HEK293 (cell line): ENCODE data around the gene GPR17.

Experiments
- CTCF ChIA-PET: fragments of 350-600 bp; formaldehyde crosslinking; extraction: SDS; loops from one replicate; lab custom pipeline; 2021; ENCODE audit warnings: antibody characterized with exemption; lab: Yijun Ruan, JAX
- POLR2A ChIA-PET: fragments of 300-600 bp; formaldehyde crosslinking; extraction: SDS; loops from one replicate; lab custom pipeline; 2020; ENCODE audit warnings: antibody characterized with exemption, inconsistent platforms; lab: Yijun Ruan, JAX
- H3K27ac ChIP-seq: fragments of 200-500 bp; sonication (Bioruptor generic); 2 replicates; pipeline ENCODE4 v1.5.1; 2014; ENCODE audit warnings: low read depth, low read length, control low read depth, inconsistent platforms; ENCODE audit errors: extremely low read depth
- H3K36me3 ChIP-seq, 2 experiments: fragments of 200-500 bp in 1 of 2; sonication (Bioruptor generic) in 1 of 2; 1 replicate in 1 of 2; 2 replicates in 1 of 2; pipeline ENCODE4 v1.5.1; 2014 to 2017; ENCODE audit warnings: inconsistent platforms in 2 of 2, low read length in 2 of 2; ENCODE audit not compliant: control insufficient read depth in 2 of 2, insufficient read depth in 1 of 2
- H3K4me1 ChIP-seq: fragments of 200-500 bp; sonication (Bioruptor generic); 2 replicates; pipeline ENCODE4 v1.5.1; 2014; ENCODE audit warnings: mild to moderate bottlenecking, low read length, inconsistent platforms; ENCODE audit not compliant: control insufficient read depth, insufficient read depth
- H3K4me3 ChIP-seq: 2 replicates; pipeline ENCODE4 v1.5.1; 2011; ENCODE audit warnings: low read depth, mild to moderate bottlenecking, control low read depth, low read length, moderate library complexity
- H3K9me3 ChIP-seq: fragments of 200-500 bp; sonication (Bioruptor generic); 2 replicates; pipeline ENCODE4 v1.5.1; 2014; ENCODE audit warnings: low read depth, low read length, inconsistent platforms; ENCODE audit not compliant: control insufficient read depth, insufficient read depth
- KLF16 ChIP-seq: fragments of 450-650 bp; formaldehyde crosslinking; IDR thresholded peaks from 2 replicates; pipeline ENCODE4 v1.5.1; 2017; ENCODE audit warnings: missing biosample characterization, missing genetic modification characterization
- TCF7L2 ChIP-seq: IDR thresholded peaks from 2 replicates; pipeline ENCODE4 v1.6.1; 2011; ENCODE audit warnings: low read depth, mild to moderate bottlenecking, inconsistent platforms, low read length, moderate library complexity, borderline replicate concordance
- ZBTB1 ChIP-seq: fragments of 450-650 bp; formaldehyde crosslinking; IDR thresholded peaks from 2 replicates; pipeline ENCODE4 v1.5.1; 2016; ENCODE audit warnings: missing biosample characterization, missing genetic modification characterization
- ZBTB7A ChIP-seq: fragments of 450-650 bp; formaldehyde crosslinking; IDR thresholded peaks from 2 replicates; pipeline ENCODE4 v1.5.1; 2016; ENCODE audit warnings: low read depth, missing biosample characterization, missing genetic modification characterization
- ZNF10 ChIP-seq: fragments of 450-650 bp; formaldehyde crosslinking; IDR thresholded peaks from 2 replicates; pipeline ENCODE4 v1.5.1; 2017; ENCODE audit warnings: missing biosample characterization, missing genetic modification characterization
- ZNF155 ChIP-seq: fragments of 450-650 bp; formaldehyde crosslinking; IDR thresholded peaks from 2 replicates; pipeline ENCODE4 v1.5.1; 2016; ENCODE audit warnings: missing biosample characterization, missing genetic modification characterization
- ZNF24 ChIP-seq: fragments of 450-650 bp; formaldehyde crosslinking; IDR thresholded peaks from 2 replicates; pipeline ENCODE4 v1.5.1; 2016; ENCODE audit warnings: missing biosample characterization, missing genetic modification characterization
- ZNF366 ChIP-seq: fragments of 450-650 bp; formaldehyde crosslinking; conservative IDR thresholded peaks from 2 replicates; pipeline ENCODE4 v1.5.1; 2016; ENCODE audit warnings: missing biosample characterization, missing genetic modification characterization
- ZNF514 ChIP-seq: fragments of 450-650 bp; formaldehyde crosslinking; IDR thresholded peaks from 2 replicates; pipeline ENCODE4 v1.5.1; 2016; ENCODE audit warnings: missing biosample characterization, missing genetic modification characterization
- ZNF521 ChIP-seq: fragments of 450-650 bp; formaldehyde crosslinking; IDR thresholded peaks from 2 replicates; pipeline ENCODE4 v1.5.1; 2017; ENCODE audit warnings: missing biosample characterization, mild to moderate bottlenecking, missing genetic modification characterization
- ZNF571 ChIP-seq: fragments of 450-650 bp; formaldehyde crosslinking; IDR thresholded peaks from 2 replicates; pipeline ENCODE4 v1.5.0; 2017; ENCODE audit warnings: missing biosample characterization, missing genetic modification characterization
- ZNF596 ChIP-seq: fragments of 450-650 bp; IDR thresholded peaks from 2 replicates; pipeline ENCODE4 v1.5.0; 2018; ENCODE audit warnings: missing biosample characterization, mild to moderate bottlenecking, missing genetic modification characterization, moderate library complexity
- ZNF610 ChIP-seq: fragments of 450-650 bp; formaldehyde crosslinking; IDR thresholded peaks from 2 replicates; pipeline ENCODE4 v1.5.1; 2016; ENCODE audit warnings: missing biosample characterization, missing genetic modification characterization, borderline replicate concordance
- ZNF791 ChIP-seq: fragments of 450-650 bp; formaldehyde crosslinking; IDR thresholded peaks from 2 replicates; pipeline ENCODE4 v1.5.1; 2016; ENCODE audit warnings: missing biosample characterization, missing genetic modification characterization
- ZNF837 ChIP-seq: fragments of 450-650 bp; formaldehyde crosslinking; IDR thresholded peaks from 2 replicates; pipeline ENCODE4 v1.5.1; 2016; ENCODE audit warnings: missing biosample characterization, missing genetic modification characterization
- TF ChIP-seq, protein P1 (sequence below): fragments of 450-650 bp; formaldehyde crosslinking; IDR thresholded peaks from 2 replicates; pipeline ENCODE4 v1.5.1; 2016; ENCODE audit warnings: missing biosample characterization, missing genetic modification characterization
- TF ChIP-seq, protein P2 (sequence below): fragments of 450-650 bp; formaldehyde crosslinking; IDR thresholded peaks from 2 replicates; pipeline ENCODE4 v1.5.1; 2017; ENCODE audit warnings: missing biosample characterization, missing genetic modification characterization
- TF ChIP-seq, protein P3 (sequence below): fragments of 450-650 bp; formaldehyde crosslinking; IDR thresholded peaks from 2 replicates; pipeline ENCODE4 v1.5.1; 2016; ENCODE audit warnings: missing biosample characterization, missing genetic modification characterization, borderline replicate concordance

GPR17 gene

DNA sequence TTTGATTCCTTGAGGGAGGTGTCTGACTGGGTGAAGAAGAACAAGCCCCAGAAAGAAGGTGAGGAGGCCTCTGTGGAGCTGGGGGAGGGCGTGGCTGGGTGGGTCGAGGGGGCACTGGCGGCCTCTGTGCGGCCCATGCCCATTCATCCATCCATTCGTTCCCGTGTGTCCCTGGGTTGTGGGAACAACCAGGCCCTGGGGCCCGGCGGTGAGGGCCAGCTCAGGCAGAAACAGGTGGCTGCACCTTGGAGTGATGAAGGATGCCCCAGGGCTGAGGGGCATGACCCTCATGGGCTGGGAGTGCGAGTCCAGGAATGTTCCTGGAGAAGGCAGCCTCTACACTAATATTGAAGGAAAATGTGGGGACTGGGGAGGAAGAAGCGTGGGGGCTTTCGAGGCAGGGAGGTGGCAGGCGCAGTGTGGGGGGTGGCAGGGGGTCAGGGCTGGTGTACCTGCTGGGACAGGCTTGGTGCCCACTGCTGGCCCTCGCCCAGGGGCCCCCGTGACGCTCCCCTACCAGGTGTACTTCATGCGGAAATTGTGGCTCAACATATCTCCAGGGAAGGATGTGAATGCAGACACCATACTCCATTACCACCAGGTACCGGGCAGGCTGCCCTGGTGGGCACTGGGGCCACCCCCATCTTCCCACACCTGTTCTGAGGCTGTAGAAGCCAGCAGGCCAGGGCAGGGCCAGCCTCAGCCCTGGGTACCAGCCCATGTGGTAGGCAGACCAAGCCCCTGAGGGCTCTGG lies 11.2 kb upstream of the GPR17 start (continued):
- TF ChIP-seq, protein P1, sequence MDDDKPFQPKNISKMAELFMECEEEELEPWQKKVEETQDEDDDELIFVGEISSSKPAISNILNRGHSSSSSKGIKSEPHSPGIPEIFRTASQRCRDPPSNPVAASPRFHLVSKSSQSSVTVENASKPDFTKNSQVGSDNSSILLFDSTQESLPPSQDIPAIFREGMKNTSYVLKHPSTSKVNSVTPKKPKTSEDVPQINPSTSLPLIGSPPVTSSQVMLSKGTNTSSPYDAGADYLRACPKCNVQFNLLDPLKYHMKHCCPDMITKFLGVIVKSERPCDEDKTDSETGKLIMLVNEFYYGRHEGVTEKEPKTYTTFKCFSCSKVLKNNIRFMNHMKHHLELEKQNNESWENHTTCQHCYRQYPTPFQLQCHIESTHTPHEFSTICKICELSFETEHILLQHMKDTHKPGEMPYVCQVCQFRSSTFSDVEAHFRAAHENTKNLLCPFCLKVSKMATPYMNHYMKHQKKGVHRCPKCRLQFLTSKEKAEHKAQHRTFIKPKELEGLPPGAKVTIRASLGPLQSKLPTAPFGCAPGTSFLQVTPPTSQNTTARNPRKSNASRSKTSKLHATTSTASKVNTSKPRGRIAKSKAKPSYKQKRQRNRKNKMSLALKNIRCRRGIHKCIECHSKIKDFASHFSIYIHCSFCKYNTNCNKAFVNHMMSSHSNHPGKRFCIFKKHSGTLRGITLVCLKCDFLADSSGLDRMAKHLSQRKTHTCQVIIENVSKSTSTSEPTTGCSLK, result no peak
- TF ChIP-seq ZBTB7A (no peak), KLF16 (tag by site-specific recombination) (no peak), TCF7L2 (no peak), ZNF24 (tag by site-specific recombination) (no peak), ZBTB1 (tag by site-specific recombination) (no peak), ZNF366 (tag by site-specific recombination) (no peak), ZNF837 (tag by site-specific recombination) (no peak), ZNF791 (no peak), ZNF521 (no peak), ZNF571 (no peak)

DNA sequence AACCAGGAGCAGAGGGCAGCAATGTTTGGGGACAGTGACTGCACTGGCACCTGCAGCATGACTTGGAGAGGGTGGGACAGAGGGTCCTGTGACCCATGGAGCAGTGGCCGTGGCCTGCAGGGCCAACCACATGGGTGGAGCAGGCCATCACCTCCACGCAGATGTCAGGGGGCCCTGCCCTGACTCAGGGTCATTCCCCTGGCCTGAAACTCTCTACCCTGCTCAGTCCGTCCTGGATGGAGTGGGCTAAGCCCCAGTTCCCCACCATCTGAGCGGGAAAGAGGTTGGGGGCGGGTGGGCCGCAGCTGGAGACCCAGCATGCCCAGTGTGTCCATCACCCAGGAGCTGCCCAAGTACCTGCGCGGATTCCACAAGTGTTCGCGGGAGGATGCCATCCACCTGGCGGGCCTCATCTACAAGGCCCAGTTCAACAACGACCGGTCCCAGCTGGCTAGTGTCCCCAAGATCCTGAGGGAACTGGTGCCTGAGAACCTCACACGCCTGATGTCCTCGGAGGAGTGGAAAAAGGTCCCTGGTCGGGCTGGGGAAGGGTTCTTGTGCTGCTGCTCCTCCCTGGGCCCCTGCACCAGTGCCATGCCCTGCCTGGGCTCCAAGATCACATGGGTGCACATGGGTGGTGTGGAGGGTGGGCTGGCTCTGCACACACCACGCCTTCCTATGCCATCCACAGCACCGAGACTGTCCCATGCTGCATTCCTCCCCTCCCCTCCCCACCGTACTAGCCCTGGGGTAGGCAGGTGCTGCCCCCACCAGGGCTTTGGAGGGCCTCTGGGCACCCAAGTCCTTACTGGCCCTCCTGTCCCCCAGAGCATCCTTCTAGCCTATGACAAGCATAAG lies 10.3 kb upstream of the GPR17 start:
- no peak overlapping the region for H3K27ac ChIP-seq
- H3K9me3 ChIP-seq, result no peaks in the 10 kb centered on the region
- no peaks in the 10 kb centered on the region for H3K36me3 ChIP-seq
- CTCF ChIA-PET, result interaction anchor here (0.5 to 1.2 kb wide), 2 partner anchors 17 to 325 kb away, joined by 3 read pairs; no protein-coding TSS in a partner anchor
- POLR2A ChIA-PET, result no interaction called here
- peaks cover 2% of the 10 kb centered on the region; the same call in 1 of the 2 replicates for H3K4me1 ChIP-seq
- TF ChIP-seq, protein P2, sequence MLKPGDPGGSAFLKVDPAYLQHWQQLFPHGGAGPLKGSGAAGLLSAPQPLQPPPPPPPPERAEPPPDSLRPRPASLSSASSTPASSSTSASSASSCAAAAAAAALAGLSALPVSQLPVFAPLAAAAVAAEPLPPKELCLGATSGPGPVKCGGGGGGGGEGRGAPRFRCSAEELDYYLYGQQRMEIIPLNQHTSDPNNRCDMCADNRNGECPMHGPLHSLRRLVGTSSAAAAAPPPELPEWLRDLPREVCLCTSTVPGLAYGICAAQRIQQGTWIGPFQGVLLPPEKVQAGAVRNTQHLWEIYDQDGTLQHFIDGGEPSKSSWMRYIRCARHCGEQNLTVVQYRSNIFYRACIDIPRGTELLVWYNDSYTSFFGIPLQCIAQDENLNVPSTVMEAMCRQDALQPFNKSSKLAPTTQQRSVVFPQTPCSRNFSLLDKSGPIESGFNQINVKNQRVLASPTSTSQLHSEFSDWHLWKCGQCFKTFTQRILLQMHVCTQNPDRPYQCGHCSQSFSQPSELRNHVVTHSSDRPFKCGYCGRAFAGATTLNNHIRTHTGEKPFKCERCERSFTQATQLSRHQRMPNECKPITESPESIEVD, result no peak
- TF ChIP-seq ZNF10 (no peak), ZNF514 (tag by site-specific recombination) (no peak), ZNF610 (no peak), ZNF155 (tag by site-specific recombination) (no peak), ZNF596 (tag by site-specific recombination) (no peak), ZNF571 (no peak)
- TF ChIP-seq, protein P3, sequence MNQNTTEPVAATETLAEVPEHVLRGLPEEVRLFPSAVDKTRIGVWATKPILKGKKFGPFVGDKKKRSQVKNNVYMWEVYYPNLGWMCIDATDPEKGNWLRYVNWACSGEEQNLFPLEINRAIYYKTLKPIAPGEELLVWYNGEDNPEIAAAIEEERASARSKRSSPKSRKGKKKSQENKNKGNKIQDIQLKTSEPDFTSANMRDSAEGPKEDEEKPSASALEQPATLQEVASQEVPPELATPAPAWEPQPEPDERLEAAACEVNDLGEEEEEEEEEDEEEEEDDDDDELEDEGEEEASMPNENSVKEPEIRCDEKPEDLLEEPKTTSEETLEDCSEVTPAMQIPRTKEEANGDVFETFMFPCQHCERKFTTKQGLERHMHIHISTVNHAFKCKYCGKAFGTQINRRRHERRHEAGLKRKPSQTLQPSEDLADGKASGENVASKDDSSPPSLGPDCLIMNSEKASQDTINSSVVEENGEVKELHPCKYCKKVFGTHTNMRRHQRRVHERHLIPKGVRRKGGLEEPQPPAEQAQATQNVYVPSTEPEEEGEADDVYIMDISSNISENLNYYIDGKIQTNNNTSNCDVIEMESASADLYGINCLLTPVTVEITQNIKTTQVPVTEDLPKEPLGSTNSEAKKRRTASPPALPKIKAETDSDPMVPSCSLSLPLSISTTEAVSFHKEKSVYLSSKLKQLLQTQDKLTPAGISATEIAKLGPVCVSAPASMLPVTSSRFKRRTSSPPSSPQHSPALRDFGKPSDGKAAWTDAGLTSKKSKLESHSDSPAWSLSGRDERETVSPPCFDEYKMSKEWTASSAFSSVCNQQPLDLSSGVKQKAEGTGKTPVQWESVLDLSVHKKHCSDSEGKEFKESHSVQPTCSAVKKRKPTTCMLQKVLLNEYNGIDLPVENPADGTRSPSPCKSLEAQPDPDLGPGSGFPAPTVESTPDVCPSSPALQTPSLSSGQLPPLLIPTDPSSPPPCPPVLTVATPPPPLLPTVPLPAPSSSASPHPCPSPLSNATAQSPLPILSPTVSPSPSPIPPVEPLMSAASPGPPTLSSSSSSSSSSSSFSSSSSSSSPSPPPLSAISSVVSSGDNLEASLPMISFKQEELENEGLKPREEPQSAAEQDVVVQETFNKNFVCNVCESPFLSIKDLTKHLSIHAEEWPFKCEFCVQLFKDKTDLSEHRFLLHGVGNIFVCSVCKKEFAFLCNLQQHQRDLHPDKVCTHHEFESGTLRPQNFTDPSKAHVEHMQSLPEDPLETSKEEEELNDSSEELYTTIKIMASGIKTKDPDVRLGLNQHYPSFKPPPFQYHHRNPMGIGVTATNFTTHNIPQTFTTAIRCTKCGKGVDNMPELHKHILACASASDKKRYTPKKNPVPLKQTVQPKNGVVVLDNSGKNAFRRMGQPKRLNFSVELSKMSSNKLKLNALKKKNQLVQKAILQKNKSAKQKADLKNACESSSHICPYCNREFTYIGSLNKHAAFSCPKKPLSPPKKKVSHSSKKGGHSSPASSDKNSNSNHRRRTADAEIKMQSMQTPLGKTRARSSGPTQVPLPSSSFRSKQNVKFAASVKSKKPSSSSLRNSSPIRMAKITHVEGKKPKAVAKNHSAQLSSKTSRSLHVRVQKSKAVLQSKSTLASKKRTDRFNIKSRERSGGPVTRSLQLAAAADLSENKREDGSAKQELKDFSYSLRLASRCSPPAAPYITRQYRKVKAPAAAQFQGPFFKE, result no peak
- H3K4me3 ChIP-seq, result no peak overlapping the region
